HEK293 (cell line): ENCODE measurements around the gene MPZL1.

Experiments
- CTCF ChIP-seq: fragments of 450-650 bp; formaldehyde crosslinking; IDR thresholded peaks from 2 replicates; pipeline ENCODE4 v1.5.1; 2016; ENCODE audit warnings: missing biosample characterization, missing genetic modification characterization
- KLF8 ChIP-seq: fragments of 450-650 bp; formaldehyde crosslinking; IDR thresholded peaks from 2 replicates; pipeline ENCODE4 v1.5.1; 2016; ENCODE audit warnings: missing biosample characterization, missing genetic modification characterization
- PATZ1 ChIP-seq: fragments of 450-650 bp; formaldehyde crosslinking; IDR thresholded peaks from 2 replicates; pipeline ENCODE4 v1.5.1; 2016; ENCODE audit warnings: missing biosample characterization, missing genetic modification characterization
- ZBTB44 ChIP-seq: fragments of 450-650 bp; IDR thresholded peaks from 2 replicates; pipeline ENCODE4 v1.5.1; 2018; ENCODE audit warnings: missing biosample characterization, mild to moderate bottlenecking, missing genetic modification characterization
- ZNF114 ChIP-seq: fragments of 450-650 bp; formaldehyde crosslinking; IDR thresholded peaks from 2 replicates; pipeline ENCODE4 v1.5.0; 2017; ENCODE audit warnings: missing biosample characterization, missing genetic modification characterization
- ZNF174 ChIP-seq: fragments of 450-650 bp; formaldehyde crosslinking; IDR thresholded peaks from 2 replicates; pipeline ENCODE4 v1.5.0; 2017; ENCODE audit warnings: missing biosample characterization, mild to moderate bottlenecking, missing genetic modification characterization
- ZNF354C ChIP-seq: fragments of 450-650 bp; formaldehyde crosslinking; IDR thresholded peaks from 2 replicates; pipeline ENCODE4 v1.5.1; 2016; ENCODE audit warnings: missing biosample characterization, missing genetic modification characterization, low read depth, borderline replicate concordance
- ZNF513 ChIP-seq: fragments of 450-650 bp; IDR thresholded peaks from 2 replicates; pipeline ENCODE4 v1.5.1; 2018; ENCODE audit warnings: missing biosample characterization, missing genetic modification characterization
- ZNF561 ChIP-seq: fragments of 450-650 bp; IDR thresholded peaks from 2 replicates; pipeline ENCODE4 v1.5.1; 2018; ENCODE audit warnings: missing biosample characterization, missing genetic modification characterization, borderline replicate concordance

GRCh38 chr1:167737169-167737568 lies 15.4 kb downstream of the MPZL1 start:
- TF ChIP-seq ZNF561 (tag by site-specific recombination) (no peak), CTCF (tag by site-specific recombination) (no peak), KLF8 (no peak), ZNF354C (no peak), ZNF114 (tag by site-specific recombination) (no peak), PATZ1 (tag by site-specific recombination) (no peak), ZNF174 (no peak), ZNF513 (tag by site-specific recombination) (no peak), ZBTB44 (tag by site-specific recombination) (no peak)
